ENCODE data around the gene KIF4A. TPM values are rescaled to one million over a fixed set of nuclear protein-coding genes. Genes with fewer than 3 reads are reported as not detected.

The KIF4A gene
- total RNA-seq, 4 donors from 2014 or later, result 0.13 to 0.47 (median 0.17) TPM

DNA sequence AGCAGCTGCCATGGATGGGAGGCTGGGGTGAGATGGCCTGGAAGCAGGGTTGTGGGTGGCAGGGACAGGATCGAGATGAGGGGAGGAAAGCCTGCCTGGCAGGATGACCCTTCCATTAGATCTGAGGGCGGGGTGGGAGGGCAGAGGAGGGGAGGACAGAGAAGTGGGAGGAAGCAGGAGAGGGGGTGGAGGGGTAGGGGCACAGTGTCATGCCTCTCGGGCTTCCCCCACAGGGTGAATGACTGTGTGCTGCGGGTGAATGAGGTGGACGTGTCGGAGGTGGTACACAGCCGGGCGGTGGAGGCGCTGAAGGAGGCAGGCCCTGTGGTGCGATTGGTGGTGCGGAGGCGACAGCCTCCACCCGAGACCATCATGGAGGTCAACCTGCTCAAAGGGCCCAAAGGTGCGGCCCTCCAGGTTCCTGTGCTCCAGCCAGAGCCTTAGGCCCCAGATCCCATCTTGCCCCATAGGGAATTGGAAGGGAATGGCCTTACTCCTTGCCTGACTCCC is 159.6 kb downstream of the KIF4A start:
- Histone ChIP-seq H3K4me3 (no peak overlapping the region), H3K27me3 (peaks cover 11% of the 10 kb centered on the region)

DNA sequence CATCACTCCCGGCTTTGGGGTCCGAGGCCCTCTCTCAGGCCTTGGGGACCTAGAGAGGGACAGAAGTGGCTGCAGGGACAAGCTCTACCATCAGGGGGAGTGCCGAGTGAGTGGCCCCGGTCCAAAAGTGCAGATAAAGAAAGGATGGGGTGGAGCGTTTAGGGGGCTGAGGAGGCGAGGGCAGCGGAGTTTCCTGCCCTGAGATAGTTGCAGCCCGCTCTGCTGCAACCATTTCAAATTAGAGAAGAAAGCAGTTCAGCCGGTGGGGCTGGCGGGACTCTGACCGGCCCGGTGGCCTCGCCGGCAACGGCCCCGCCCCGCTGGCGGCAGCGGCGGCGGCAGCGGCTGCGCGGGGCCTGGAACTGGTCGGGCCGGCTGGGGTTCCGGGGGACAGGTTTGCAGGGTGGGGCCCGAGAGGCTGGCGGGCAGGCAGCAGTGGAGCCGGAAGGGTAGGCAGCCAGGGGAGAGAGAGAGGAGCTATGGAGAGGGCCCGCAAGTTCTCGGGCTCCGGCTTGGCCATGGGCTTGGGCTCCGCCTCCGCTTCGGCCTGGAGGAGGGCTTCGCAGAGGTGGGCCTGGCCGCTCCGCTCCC is 162.3 kb downstream of the KIF4A start:
- H3K36me3 ChIP-seq, result no peaks in the 10 kb centered on the region
- peaks cover 0 to 44% (median 4%) of the 10 kb centered on the region in 3 donors for H3K4me1 ChIP-seq
- peak; percentile 37 for ATAC-seq
- TF ChIP-seq POLR2A (IDR thresholded peaks at IDR 0.05) (no peak), EP300 (IDR thresholded peaks at IDR 0.05) (no peak), POLR2AphosphoS5 (IDR thresholded peaks at IDR 0.05) (no peak), CTCF (IDR thresholded peaks at IDR 0.05) (peak; percentile 59 to 80 (median 66))
- H3K9me3 ChIP-seq, result no peaks in the 10 kb centered on the region
- 0 to 29% methylated on average over 3 to 6 of the region's 39 CpGs for whole genome bisulfite sequencing, 2 donors (ENCODE audit: low coverage in 1 of 2)
- H3K27me3 ChIP-seq, result no peaks in the 10 kb centered on the region
- H3K27ac ChIP-seq, result peak overlapping the region in 3 of 4 donors; percentile 63 to 77 (median 75)
- peak overlapping the region; percentile 64 to 75 for H3K4me3 ChIP-seq

More for the DNA sequence above, 159.6 kb downstream of the KIF4A start:
- TF ChIP-seq POLR2AphosphoS5 (IDR thresholded peaks at IDR 0.05) (no peak), CTCF (IDR thresholded peaks at IDR 0.05) (no peak), EP300 (IDR thresholded peaks at IDR 0.05) (no peak), POLR2A (IDR thresholded peaks at IDR 0.05) (no peak)
- Histone ChIP-seq H3K9me3 (no peaks in the 10 kb centered on the region), H3K4me1 (peaks cover 0 to 34% (median 4%) of the 10 kb centered on the region in 3 donors), H3K27ac (no peak overlapping the region), H3K36me3 (no peaks in the 10 kb centered on the region)
- ATAC-seq, result no peak
- WGBS, 2 donors (ENCODE audit: low coverage in 1 of 2), result no CpG with 5 or more reads among the region's 14 CpGs

DNA sequence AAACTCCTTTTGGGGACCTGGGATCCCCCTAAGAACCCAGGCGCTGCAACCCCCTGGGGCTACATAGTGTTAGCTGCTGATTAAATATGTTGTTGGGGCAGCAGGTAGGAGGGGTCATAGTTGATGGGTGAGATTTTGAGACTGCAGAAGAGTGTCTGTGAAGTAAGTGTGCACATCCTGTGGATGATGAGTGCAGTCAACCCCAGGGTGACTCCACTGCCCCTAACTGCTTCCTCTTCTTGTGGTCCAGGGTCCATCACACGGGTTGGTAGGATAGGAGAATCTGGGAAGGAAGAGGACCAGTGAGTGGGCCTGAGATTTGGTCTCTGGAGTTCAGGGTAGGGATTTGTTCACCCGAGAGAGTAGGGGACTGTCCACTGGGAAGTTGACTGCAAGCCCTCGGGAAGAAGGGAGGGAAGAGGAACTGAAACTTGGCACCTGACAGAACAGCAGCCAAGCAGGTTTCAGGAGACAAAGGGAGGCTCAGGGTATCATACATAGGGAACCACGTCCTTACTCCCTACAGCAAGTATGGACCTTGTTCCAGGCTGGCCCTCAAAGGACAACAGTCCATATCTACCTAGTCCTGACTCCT is 163.2 kb downstream of the KIF4A start:
- Histone ChIP-seq H3K27ac (peak overlapping the region in 3 of 4 donors; percentile 75 to 89 (median 77)), H3K9me3 (no peaks in the 10 kb centered on the region), H3K27me3 (no peaks in the 10 kb centered on the region), H3K36me3 (no peaks in the 10 kb centered on the region), H3K4me1 (peaks cover 0 to 49% (median 4%) of the 10 kb centered on the region in 3 donors), H3K4me3 (peak overlapping the region; percentile 64 to 75)
- ATAC-seq, result no peak
- TF ChIP-seq POLR2AphosphoS5 (IDR thresholded peaks at IDR 0.05) (no peak), EP300 (IDR thresholded peaks at IDR 0.05) (no peak), CTCF (IDR thresholded peaks at IDR 0.05) (no peak), POLR2A (IDR thresholded peaks at IDR 0.05) (no peak)
- 14% methylated on average over 1 of the region's 5 CpGs; no CpG with 5 or more reads in 1 of the 2 donors for WGBS, 2 donors (ENCODE audit: low coverage in 1 of 2)

DNA sequence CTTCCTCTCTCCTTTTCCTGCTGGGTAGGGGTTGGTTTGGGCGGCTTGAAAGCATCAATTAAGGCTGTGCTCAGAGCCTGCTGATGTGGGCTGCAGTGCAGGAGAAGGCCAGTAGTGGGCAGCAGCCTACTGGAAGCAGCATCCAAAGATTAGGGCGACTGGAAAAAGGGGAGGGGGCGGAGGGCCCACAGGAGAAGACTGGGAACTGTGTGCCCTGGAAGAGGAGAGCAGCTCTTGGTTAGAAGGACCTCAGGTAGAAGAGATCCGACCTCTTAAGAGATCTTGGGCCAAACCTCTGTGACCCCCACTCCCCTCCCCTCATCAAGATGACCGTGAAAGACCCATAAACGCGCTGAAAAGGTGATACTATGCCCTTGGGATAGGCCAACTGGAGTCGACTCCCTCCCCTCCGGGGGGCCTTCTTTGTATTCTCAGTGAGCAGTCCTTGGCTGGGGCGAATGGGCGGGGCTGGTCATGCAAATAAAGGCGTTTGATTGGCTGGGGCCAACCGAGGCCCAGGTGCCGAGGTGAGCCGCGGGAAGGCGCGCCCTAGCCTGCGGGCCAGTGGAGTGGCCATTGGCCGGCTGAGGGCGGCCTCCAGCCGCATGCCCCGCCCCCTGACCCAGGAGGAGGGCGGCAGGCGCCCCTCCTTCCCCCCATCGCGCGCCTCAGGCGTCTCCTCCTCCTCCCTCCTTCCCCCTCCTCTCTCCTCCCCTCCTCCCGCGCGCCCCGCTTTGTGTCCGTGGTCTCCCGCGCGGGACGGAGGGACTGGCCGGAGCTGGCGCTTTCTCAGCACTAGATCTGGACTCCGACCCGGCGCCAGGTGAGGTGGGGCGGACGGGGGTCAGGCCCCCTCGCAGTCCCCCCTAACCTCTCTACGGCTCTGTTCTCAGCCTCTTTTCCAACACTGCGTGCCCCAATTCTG is 164.8 kb downstream of the KIF4A start:
- H3K4me3 ChIP-seq, result peak overlapping the region; percentile 49 to 64
- no peaks in the 10 kb centered on the region for H3K9me3 ChIP-seq
- no peaks in the 10 kb centered on the region for H3K27me3 ChIP-seq
- H3K36me3 ChIP-seq, result no peaks in the 10 kb centered on the region
- peak overlapping the region; percentile 80 to 91 (median 88) for H3K27ac ChIP-seq
- WGBS, 2 donors (ENCODE audit: low coverage in 1 of 2), result 14 to 37% methylated on average over 1 to 3 of the region's 48 CpGs
- TF ChIP-seq POLR2A (IDR thresholded peaks at IDR 0.05) (no peak), CTCF (IDR thresholded peaks at IDR 0.05) (peak; percentile 70 to 87 (median 78)), POLR2AphosphoS5 (IDR thresholded peaks at IDR 0.05) (no peak), EP300 (IDR thresholded peaks at IDR 0.05) (no peak)
- H3K4me1 ChIP-seq, result peaks cover 0 to 60% (median 4%) of the 10 kb centered on the region in 3 donors
- ATAC-seq, result peak; percentile 82

All from gastroesophageal sphincter (tissue), 4 donors.